Transverse colon (tissue), 3 donors: ENCODE results near the gene ZPBP.

Experiments used
- CTCF ChIP-seq, 5 experiments: fragments of 200-600 bp in 3 of 5; fragments of 450-650 bp in 2 of 5; sonication (generic) in 3 of 5; IDR thresholded peaks; 1 replicate in 2 of 5; 2 replicates in 3 of 5; pipeline ENCODE4 v1.5.1; 2016 to 2017; ENCODE audit warnings: antibody characterized with exemption in 5 of 5, inconsistent platforms in 3 of 5, mild to moderate bottlenecking in 2 of 5, moderate library complexity in 1 of 5
- EP300 ChIP-seq: sonication (generic); formaldehyde crosslinking; IDR thresholded peaks from one replicate; pipeline ENCODE4 v1.6.1; 2017; ENCODE audit warnings: antibody characterized with exemption, low read depth
- POLR2A ChIP-seq: fragments of 450-650 bp; IDR thresholded peaks from one replicate; pipeline ENCODE4 v1.6.1; 2016; ENCODE audit warnings: antibody characterized with exemption, mild to moderate bottlenecking, moderate library complexity

- TF ChIP-seq EP300 (no peak), POLR2A (no peak), CTCF (IDR thresholded peaks at IDR 0.05) (peak; percentile 64 to 75 (median 69))
These were observed at the start of gene ZPBP for GRCh38 chr7:50092579-50093491.
